MM.1S (cell line): Measurements from ENCODE around the gene CAPN5.

Source experiments
- DNase-seq: peaks from one replicate; pipeline ENCODE4 v3.0.0-alpha.2; 2015
- H2AFZ ChIP-seq: fragments of 300-600 bp; sonication (generic); 2 replicates; pipeline ENCODE4 v1.6.0; 2016; ENCODE audit warnings: antibody characterized with exemption, low read length
- H3F3A ChIP-seq: fragments of 300-600 bp; sonication (generic); 2 replicates; pipeline ENCODE4 v1.6.1; 2016; ENCODE audit warnings: mild to moderate bottlenecking, antibody characterized with exemption, low read length, moderate library complexity, mixed read lengths; ENCODE audit not compliant: insufficient read depth
- H3K27ac ChIP-seq: fragments of 300-600 bp; sonication (generic); 2 replicates; pipeline ENCODE4 v1.5.1; 2016; ENCODE audit warnings: mild to moderate bottlenecking, low read length
- H3K27me3 ChIP-seq: fragments of 300-600 bp; sonication (generic); replicated peaks from 2 replicates; pipeline ENCODE4 v1.6.0; 2016; ENCODE audit warnings: low read length; ENCODE audit not compliant: insufficient read depth
- H3K36me3 ChIP-seq: fragments of 300-600 bp; sonication (generic); replicated peaks from 2 replicates; pipeline ENCODE4 v1.6.1; 2016; ENCODE audit warnings: mild to moderate bottlenecking, low read length, mixed read lengths; ENCODE audit not compliant: insufficient read depth
- H3K4me1 ChIP-seq: fragments of 300-600 bp; sonication (generic); 2 replicates; pipeline ENCODE4 v1.6.1; 2016; ENCODE audit warnings: low read length, mixed read lengths
- H3K4me2 ChIP-seq: fragments of 300-600 bp; sonication (generic); 2 replicates; pipeline ENCODE4 v1.6.0; 2016; ENCODE audit warnings: low read depth, low read length
- H3K4me3 ChIP-seq: fragments of 300-600 bp; sonication (generic); 2 replicates; pipeline ENCODE4 v1.5.1; 2016; ENCODE audit warnings: low read length, mixed read lengths
- H3K79me2 ChIP-seq: fragments of 300-600 bp; sonication (generic); 2 replicates; pipeline ENCODE4 v1.6.1; 2016; ENCODE audit warnings: mixed run types, low read length, mixed read lengths
- H3K9ac ChIP-seq: fragments of 300-600 bp; sonication (generic); 2 replicates; pipeline ENCODE4 v1.6.1; 2016; ENCODE audit warnings: low read length, mixed read lengths
- H3K9me2 ChIP-seq: fragments of 300-600 bp; sonication (generic); replicated peaks from 2 replicates; pipeline ENCODE4 v1.6.1; 2016; ENCODE audit warnings: mild to moderate bottlenecking, low read length, mixed read lengths; ENCODE audit not compliant: insufficient read depth
- H3K9me3 ChIP-seq: fragments of 300-600 bp; sonication (generic); replicated peaks from 2 replicates; pipeline ENCODE4 v1.6.1; 2016; ENCODE audit warnings: mild to moderate bottlenecking, low read length, mixed read lengths; ENCODE audit not compliant: insufficient read depth
- H4K20me1 ChIP-seq: fragments of 300-600 bp; sonication (generic); 2 replicates; pipeline ENCODE4 v1.6.1; 2016; ENCODE audit warnings: mild to moderate bottlenecking, low read length, moderate library complexity, mixed read lengths; ENCODE audit not compliant: insufficient read depth
- CTCF ChIP-seq: fragments of 300-600 bp; sonication (generic); IDR thresholded peaks from 2 replicates; pipeline ENCODE4 v1.5.1; 2016; ENCODE audit warnings: antibody characterized with exemption, low read length, mixed read lengths
- EZH2 ChIP-seq: fragments of 300-600 bp; sonication (generic); optimal IDR thresholded peaks from 2 replicates; pipeline ENCODE3; 2017; ENCODE audit warnings: low read depth, mild to moderate bottlenecking, antibody characterized with exemption, low read length, mixed read lengths
- EZH2phosphoT487 ChIP-seq: fragments of 300-600 bp; sonication (generic); IDR thresholded peaks from 2 replicates; pipeline ENCODE4 v1.6.1; 2018; ENCODE audit warnings: antibody characterized with exemption, low read length

Gene CAPN5

GRCh38 chr11:77125695-77126094 lies 58.9 kb downstream of the CAPN5 start:
- peaks cover 19% of the 10 kb centered on the region for H3K4me1 ChIP-seq
- H2AFZ ChIP-seq, result no peak overlapping the region
- no peak overlapping the region for H3K4me3 ChIP-seq
- DNase-seq, result no peak
- no peak overlapping the region for H3K9ac ChIP-seq
- no peak overlapping the region for H3K4me2 ChIP-seq
- no peaks in the 10 kb centered on the region for H3K27me3 ChIP-seq
- no peaks in the 10 kb centered on the region for H4K20me1 ChIP-seq
- no peak for TF ChIP-seq EZH2
- no peak for TF ChIP-seq CTCF
- TF ChIP-seq EZH2phosphoT487, result no peak
- no peak overlapping the region for H3K27ac ChIP-seq
- no peaks in the 10 kb centered on the region for H3K9me3 ChIP-seq
- no peaks in the 10 kb centered on the region for H3K9me2 ChIP-seq
- H3K36me3 ChIP-seq, result no peaks in the 10 kb centered on the region
- peaks cover 10% of the 10 kb centered on the region; the same call in 1 of the 2 replicates for H3F3A ChIP-seq
- H3K79me2 ChIP-seq, result peaks cover 12% of the 10 kb centered on the region; the same call in 1 of the 2 replicates

GRCh38 chr11:77126156-77126775 lies 59.5 kb downstream of the CAPN5 start:
- H3K27ac ChIP-seq, result no peak overlapping the region
- H2AFZ ChIP-seq, result peak overlapping the region; percentile 91; the same call in 1 of the 2 replicates

GRCh38 chr11:77126861-77127234 lies 60.1 kb downstream of the CAPN5 start:
- Histone ChIP-seq H2AFZ (peak overlapping the region; percentile 91), H3K79me2 (peaks cover 12% of the 10 kb centered on the region; the same call in 1 of the 2 replicates), H3F3A (peaks cover 10% of the 10 kb centered on the region; the same call in 1 of the 2 replicates), H3K9me2 (no peaks in the 10 kb centered on the region), H3K4me1 (peaks cover 14% of the 10 kb centered on the region), H3K4me2 (peak overlapping the region; percentile 91), H3K9me3 (no peaks in the 10 kb centered on the region), H3K27me3 (no peaks in the 10 kb centered on the region), H3K36me3 (no peaks in the 10 kb centered on the region), H3K9ac (peak overlapping the region; percentile 67; the same call in 1 of the 2 replicates), H3K4me3 (peak overlapping the region; percentile 75), H4K20me1 (no peaks in the 10 kb centered on the region), H3K27ac (peak overlapping the region; percentile 81; the same call in 1 of the 2 replicates)
- TF ChIP-seq EZH2phosphoT487 (no peak), EZH2 (no peak), CTCF (no peak)
- no peak for DNase-seq

More at GRCh38 chr11:77126156-77126775, 59.5 kb downstream of the CAPN5 start:
- no peaks in the 10 kb centered on the region for H3K36me3 ChIP-seq
- no peak for DNase-seq
- no peaks in the 10 kb centered on the region for H4K20me1 ChIP-seq
- no peaks in the 10 kb centered on the region for H3K9me2 ChIP-seq
- no peaks in the 10 kb centered on the region for H3K27me3 ChIP-seq
- H3K9me3 ChIP-seq, result no peaks in the 10 kb centered on the region
- H3F3A ChIP-seq, result peaks cover 10% of the 10 kb centered on the region; the same call in 1 of the 2 replicates
- no peak overlapping the region for H3K9ac ChIP-seq
- H3K4me1 ChIP-seq, result peaks cover 15% of the 10 kb centered on the region
- H3K4me3 ChIP-seq, result no peak overlapping the region
- H3K79me2 ChIP-seq, result peaks cover 12% of the 10 kb centered on the region; the same call in 1 of the 2 replicates
- TF ChIP-seq CTCF (no peak), EZH2 (no peak), EZH2phosphoT487 (no peak)
- H3K4me2 ChIP-seq, result no peak overlapping the region
